AG04449 (cell line): ENCODE data around the gene APOA1.

Source experiments
- CTCF ChIA-PET: fragments of 350-600 bp; formaldehyde crosslinking; extraction: SDS; loops from one replicate; lab custom pipeline; 2021; ENCODE audit warnings: antibody characterized with exemption; lab: Yijun Ruan, JAX
- POLR2A ChIA-PET: fragments of 400-600, 350-600 bp; formaldehyde crosslinking; extraction: SDS; loops from one replicate; lab custom pipeline; 2020; ENCODE audit warnings: antibody characterized with exemption, inconsistent platforms; lab: Yijun Ruan, JAX
- DNase-seq: peaks from one replicate; pipeline ENCODE4 v3.0.0-alpha.2; 2010; ENCODE audit warnings: low read depth, low spot score
- H3K4me3 ChIP-seq: 2 replicates; pipeline ENCODE4 v1.5.1; 2011; ENCODE audit warnings: low read depth, mild to moderate bottlenecking, control low read depth, low read length
- CTCF ChIP-seq: IDR thresholded peaks from one replicate; pipeline ENCODE4 v1.5.1; 2011; ENCODE audit warnings: mild to moderate bottlenecking, moderate library complexity, low read length, control low read depth, inconsistent platforms; ENCODE audit not compliant: insufficient read depth; ENCODE audit errors: missing control alignments

APOA1 gene

DNA sequence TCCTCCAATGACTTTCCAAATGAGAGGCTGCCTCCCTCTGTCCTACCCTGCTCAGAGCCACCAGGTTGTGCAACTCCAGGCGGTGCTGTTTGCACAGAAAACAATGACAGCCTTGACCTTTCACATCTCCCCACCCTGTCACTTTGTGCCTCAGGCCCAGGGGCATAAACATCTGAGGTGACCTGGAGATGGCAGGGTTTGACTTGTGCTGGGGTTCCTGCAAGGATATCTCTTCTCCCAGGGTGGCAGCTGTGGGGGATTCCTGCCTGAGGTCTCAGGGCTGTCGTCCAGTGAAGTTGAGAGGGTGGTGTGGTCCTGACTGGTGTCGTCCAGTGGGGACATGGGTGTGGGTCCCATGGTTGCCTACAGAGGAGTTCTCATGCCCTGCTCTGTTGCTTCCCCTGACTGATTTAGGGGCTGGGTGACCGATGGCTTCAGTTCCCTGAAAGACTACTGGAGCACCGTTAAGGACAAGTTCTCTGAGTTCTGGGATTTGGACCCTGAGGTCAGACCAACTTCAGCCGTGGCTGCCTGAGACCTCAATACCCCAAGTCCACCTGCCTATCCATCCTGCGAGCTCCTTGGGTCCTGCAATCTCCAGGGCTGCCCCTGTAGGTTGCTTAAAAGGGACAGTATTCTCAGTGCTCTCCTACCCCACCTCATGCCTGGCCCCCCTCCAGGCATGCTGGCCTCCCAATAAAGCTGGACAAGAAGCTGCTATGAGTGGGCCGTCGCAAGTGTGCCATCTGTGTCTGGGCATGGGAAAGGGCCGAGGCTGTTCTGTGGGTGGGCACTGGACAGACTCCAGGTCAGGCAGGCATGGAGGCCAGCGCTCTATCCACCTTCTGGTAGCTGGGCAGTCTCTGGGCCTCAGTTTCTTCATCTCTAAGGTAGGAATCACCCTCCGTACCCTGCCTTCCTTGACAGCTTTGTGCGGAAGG, 4.8 kb downstream of the APOA1 start:
- no peak for DNase-seq
- CTCF ChIA-PET = interaction anchor here (0.8 to 6.6 kb wide), 2 partner anchors 10 to 41 kb away, joined by 3 to 120 read pairs; partner anchors contain the start of genes APOA5 and ZPR1
- POLR2A ChIA-PET = no interaction called here
- TF ChIP-seq CTCF = no peak
- H3K4me3 ChIP-seq = no peak overlapping the region

DNA sequence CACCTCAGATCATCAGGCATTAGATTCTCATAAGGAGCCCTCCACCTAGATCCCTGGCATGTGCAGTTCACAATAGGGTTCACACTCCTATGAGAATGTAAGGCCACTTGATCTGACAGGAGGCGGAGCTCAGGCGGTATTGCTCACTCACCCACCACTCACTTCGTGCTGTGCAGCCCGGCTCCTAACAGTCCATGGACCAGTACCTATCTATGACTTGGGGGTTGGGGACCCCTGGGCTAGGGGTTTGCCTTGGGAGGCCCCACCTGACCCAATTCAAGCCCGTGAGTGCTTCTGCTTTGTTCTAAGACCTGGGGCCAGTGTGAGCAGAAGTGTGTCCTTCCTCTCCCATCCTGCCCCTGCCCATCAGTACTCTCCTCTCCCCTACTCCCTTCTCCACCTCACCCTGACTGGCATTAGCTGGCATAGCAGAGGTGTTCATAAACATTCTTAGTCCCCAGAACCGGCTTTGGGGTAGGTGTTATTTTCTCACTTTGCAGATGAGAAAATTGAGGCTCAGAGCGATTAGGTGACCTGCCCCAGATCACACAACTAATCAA, 5.6 kb downstream of the APOA1 start:
- POLR2A ChIA-PET = no interaction called here
- CTCF ChIA-PET = interaction anchor here (6.6 kb wide), 1 partner anchor 41 kb away, joined by 120 read pairs; the partner anchor contains the start of genes APOA5 and ZPR1
- H3K4me3 ChIP-seq = no peak overlapping the region
- DNase-seq = no peak
- TF ChIP-seq CTCF = no peak

GRCh38 chr11:116830184-116830912, 7.1 kb downstream of the APOA1 start:
- TF ChIP-seq CTCF = no peak
- H3K4me3 ChIP-seq = no peak overlapping the region
- no peak for DNase-seq
- CTCF ChIA-PET = interaction anchor here (0.9 to 1.9 kb wide), 4 partner anchors 10 to 276 kb away, joined by 4 to 8 read pairs (median 6); partner anchors contain the start of gene APOA5
- POLR2A ChIA-PET = no interaction called here

DNA sequence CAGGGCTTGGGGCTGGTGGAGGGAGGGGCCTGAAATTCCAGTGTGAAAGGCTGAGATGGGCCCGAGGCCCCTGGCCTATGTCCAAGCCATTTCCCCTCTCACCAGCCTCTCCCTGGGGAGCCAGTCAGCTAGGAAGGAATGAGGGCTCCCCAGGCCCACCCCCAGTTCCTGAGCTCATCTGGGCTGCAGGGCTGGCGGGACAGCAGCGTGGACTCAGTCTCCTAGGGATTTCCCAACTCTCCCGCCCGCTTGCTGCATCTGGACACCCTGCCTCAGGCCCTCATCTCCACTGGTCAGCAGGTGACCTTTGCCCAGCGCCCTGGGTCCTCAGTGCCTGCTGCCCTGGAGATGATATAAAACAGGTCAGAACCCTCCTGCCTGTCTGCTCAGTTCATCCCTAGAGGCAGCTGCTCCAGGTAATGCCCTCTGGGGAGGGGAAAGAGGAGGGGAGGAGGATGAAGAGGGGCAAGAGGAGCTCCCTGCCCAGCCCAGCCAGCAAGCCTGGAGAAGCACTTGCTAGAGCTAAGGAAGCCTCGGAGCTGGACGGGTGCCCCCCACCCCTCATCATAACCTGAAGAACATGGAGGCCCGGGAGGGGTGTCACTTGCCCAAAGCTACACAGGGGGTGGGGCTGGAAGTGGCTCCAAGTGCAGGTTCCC, 7.8 kb downstream of the APOA1 start, which contains the start of gene APOC3:
APOC3 (plus strand) TSS at position 383 of the 659 bp plus-strand sequence. CDS start 676 bp downstream, outside the sequence.
- no peak for TF ChIP-seq CTCF
- no peak for DNase-seq
- H3K4me3 ChIP-seq = no peak within 1 kb of the TSS
- CTCF ChIA-PET = interaction anchor here (0.8 to 1.9 kb wide), 5 partner anchors 8 to 276 kb away, joined by 3 to 8 read pairs (median 6); partner anchors contain the start of gene APOA5
- POLR2A ChIA-PET = no interaction called here

DNA sequence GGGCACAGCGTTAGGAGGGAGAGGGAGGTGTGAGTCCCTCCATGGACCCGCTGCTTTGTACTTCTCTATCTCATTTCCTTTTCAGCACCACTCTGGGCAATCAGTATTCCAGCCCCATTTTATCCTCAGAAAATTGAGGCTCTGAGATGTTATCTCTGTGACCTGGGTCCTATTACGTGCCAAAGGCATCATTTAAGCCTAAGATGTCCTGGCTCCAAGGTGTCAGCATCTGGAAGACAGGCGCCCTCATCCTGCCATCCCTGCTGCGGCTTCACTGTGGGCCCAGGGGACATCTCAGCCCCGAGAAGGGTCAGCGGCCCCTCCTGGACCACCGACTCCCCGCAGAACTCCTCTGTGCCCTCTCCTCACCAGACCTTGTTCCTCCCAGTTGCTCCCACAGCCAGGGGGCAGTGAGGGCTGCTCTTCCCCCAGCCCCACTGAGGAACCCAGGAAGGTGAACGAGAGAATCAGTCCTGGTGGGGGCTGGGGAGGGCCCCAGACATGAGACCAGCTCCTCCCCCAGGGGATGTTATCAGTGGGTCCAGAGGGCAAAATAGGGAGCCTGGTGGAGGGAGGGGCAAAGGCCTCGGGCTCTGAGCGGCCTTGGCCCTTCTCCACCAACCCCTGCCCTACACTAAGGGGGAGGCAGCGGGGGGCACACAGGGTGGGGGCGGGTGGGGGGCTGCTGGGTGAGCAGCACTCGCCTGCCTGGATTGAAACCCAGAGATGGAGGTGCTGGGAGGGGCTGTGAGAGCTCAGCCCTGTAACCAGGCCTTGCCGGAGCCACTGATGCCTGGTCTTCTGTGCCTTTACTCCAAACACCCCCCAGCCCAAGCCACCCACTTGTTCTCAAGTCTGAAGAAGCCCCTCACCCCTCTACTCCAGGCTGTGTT, 8.5 kb downstream of the APOA1 start:
- CTCF ChIA-PET = interaction anchor here (0.7 to 1.9 kb wide), 5 partner anchors 9 to 277 kb away, joined by 3 to 8 read pairs (median 6); no protein-coding TSS in a partner anchor
- TF ChIP-seq CTCF = no peak
- POLR2A ChIA-PET = no interaction called here
- no peak overlapping the region for H3K4me3 ChIP-seq
- DNase-seq = no peak
